ENCODE results near the gene ERVW-1.

- TF ChIP-seq CTCF (conservative IDR thresholded peaks at IDR 0.05; ENCODE audit: low read length), result no peak
- no peak for TF ChIP-seq EZH2phosphoT487 (IDR thresholded peaks at IDR 0.05; ENCODE audit: borderline replicate concordance, low read depth, low read length)
These were observed 26.8 kb upstream of the ERVW-1 start for GRCh38 chr7:92504563-92504962.
